Measurements from ENCODE around the gene NNAT. TPM values are rescaled to one million over a fixed set of nuclear protein-coding genes. Genes with fewer than 3 reads are reported as not detected.

NNAT gene
- total RNA-seq, 5 donors from 2014 or later (not counting 1 experiment from before 2014, with no cell fraction given) = 0.20 TPM; not detected in 4

DNA sequence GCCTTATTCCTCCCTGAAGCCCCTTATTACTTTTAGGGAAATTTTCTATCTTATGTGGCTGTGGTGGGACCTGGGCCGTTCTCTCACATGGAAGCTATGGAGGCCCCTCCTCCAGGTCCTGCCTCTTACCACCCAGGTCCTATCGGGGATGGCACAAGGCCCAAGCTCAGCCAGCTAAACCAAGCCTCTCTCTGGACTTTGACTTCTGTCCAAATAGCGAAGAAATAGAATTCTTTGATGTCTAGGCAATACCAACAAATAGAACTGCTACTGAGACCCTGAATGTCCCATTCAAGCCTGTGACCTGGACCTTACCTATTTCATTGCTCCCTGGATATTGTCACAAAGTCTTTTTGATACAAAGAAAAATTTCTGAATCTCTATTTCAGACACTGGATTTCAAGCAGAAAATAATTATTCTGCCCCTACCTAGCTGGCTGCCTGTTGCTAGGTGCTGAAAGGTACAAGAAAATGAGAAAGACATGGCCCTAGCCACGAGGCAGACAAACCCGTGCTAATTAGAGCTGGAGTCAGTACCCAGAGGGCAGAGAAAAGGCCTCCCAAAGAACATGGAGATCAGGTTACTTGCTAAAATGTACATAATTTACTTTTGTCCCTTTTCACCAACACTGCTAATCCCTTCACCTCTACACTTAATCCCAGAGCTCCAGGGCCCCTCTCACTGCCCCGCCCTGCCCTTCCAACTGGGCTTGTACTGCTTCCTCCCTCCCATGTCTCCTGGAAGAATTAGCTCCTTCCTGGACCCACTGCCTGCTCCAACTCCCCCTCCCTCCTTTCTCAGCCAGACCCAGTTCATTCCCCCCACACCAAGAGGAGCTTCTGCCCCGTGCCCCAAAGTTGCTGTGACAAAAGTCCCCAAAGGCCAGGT, 15.5 kb upstream of the NNAT start:
- 96% methylated on average over 6 of the region's 7 CpGs for WGBS (ENCODE audit: insufficient coverage)
- ATAC-seq (replicated peaks in 1 of 4) (no peak), DNase-seq (no peak)
- no peaks in the 10 kb centered on the region for H3K9me3 ChIP-seq
- POLR2A ChIA-PET = no interaction called here
- Mint-ChIP-seq H3K4me1 (peaks cover 0 to 2% (median 1%) of the 10 kb centered on the region in 3 donors), H3K36me3 (peaks cover 5% of the 10 kb centered on the region), H3K27me3 (no peaks in the 10 kb centered on the region), H3K9me3 (no peaks in the 10 kb centered on the region), H3K27ac (no peak overlapping the region), H3K4me3 (no peak overlapping the region)
- H3K4me1 ChIP-seq (ENCODE audit: control insufficient read depth in 1 of 2, extremely low read depth in 1 of 2, insufficient read depth in 2 of 2, low read length in 2 of 2) = no peaks in the 10 kb centered on the region
- peaks cover 0 to 8% of the 10 kb centered on the region in 2 donors for H3K36me3 ChIP-seq (ENCODE audit: control insufficient read depth in 2 of 2, extremely low read depth in 1 of 2, insufficient read depth in 1 of 2, low read length in 1 of 2)
- CTCF ChIA-PET = interaction anchor here in 1 of 2 donors (1.2 kb wide), 1 partner anchor 7 kb away, joined by 3 read pairs; no protein-coding TSS in a partner anchor
- H3K27ac ChIP-seq (ENCODE audit: low read length) = no peak overlapping the region
- no peaks in the 10 kb centered on the region for H3K27me3 ChIP-seq (replicated peaks in 1 of 2; ENCODE audit: control insufficient read depth in 2 of 2, extremely low read depth in 1 of 2, insufficient read depth in 2 of 2, low read length in 1 of 2)
- H3K4me3 ChIP-seq (ENCODE audit: control insufficient read depth in 1 of 2, extremely low read depth in 1 of 2, low read length in 1 of 2) = no peak overlapping the region

- ChIA-PET CTCF (interaction anchor here in 1 of 2 donors (1.2 kb wide), 1 partner anchor 8 kb away, joined by 3 read pairs; no protein-coding TSS in a partner anchor), POLR2A (no interaction called here)
- H3K27ac ChIP-seq (ENCODE audit: low read length) = no peak overlapping the region
- ATAC-seq (replicated peaks in 1 of 4) (no peak), DNase-seq (no peak)
- no peak overlapping the region for H3K4me3 ChIP-seq (ENCODE audit: control insufficient read depth in 1 of 2, extremely low read depth in 1 of 2, low read length in 1 of 2)
- H3K27ac Mint-ChIP-seq = no peak overlapping the region
- no peak overlapping the region for H3K4me3 Mint-ChIP-seq
- WGBS (ENCODE audit: insufficient coverage) = 82% methylated on average over 4 of the region's 4 CpGs
- no peaks in the 10 kb centered on the region for H3K27me3 ChIP-seq (replicated peaks in 1 of 2; ENCODE audit: control insufficient read depth in 2 of 2, extremely low read depth in 1 of 2, insufficient read depth in 2 of 2, low read length in 1 of 2)
- H3K27me3 Mint-ChIP-seq = no peaks in the 10 kb centered on the region
- no peaks in the 10 kb centered on the region for H3K4me1 ChIP-seq (ENCODE audit: control insufficient read depth in 1 of 2, extremely low read depth in 1 of 2, insufficient read depth in 2 of 2, low read length in 2 of 2)
- peaks cover 1 to 3% (median 2%) of the 10 kb centered on the region in 3 donors for H3K4me1 Mint-ChIP-seq
- no peaks in the 10 kb centered on the region for H3K9me3 Mint-ChIP-seq
- H3K36me3 Mint-ChIP-seq = peaks cover 12% of the 10 kb centered on the region
- H3K36me3 ChIP-seq (ENCODE audit: control insufficient read depth in 2 of 2, extremely low read depth in 1 of 2, insufficient read depth in 1 of 2, low read length in 1 of 2) = peaks cover 0 to 16% of the 10 kb centered on the region in 2 donors
- H3K9me3 ChIP-seq = no peaks in the 10 kb centered on the region
Observed at GRCh38 chr20:37506152-37506725, 14.8 kb upstream of the NNAT start.

DNA sequence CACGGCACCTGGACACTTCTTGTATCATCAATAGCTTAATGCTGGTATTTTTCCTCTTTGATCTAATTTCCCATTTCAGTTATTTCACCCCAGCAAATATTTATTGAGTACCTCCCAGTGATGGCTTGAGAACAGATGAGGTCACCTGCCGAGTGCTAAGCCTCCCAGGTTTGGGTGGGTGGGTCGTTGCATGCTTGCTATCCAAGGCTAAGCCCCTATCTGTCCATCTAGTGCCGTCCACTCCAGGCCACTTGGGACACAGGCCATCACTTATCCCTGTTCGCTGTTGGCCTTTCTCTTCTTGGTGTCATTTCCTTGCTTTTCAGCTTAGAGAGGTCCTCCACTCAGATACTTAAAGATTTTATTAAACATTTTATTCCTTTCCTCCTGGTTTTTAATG, 10.8 kb upstream of the NNAT start:
- Mint-ChIP-seq H3K36me3 (peaks cover 32% of the 10 kb centered on the region), H3K27me3 (no peaks in the 10 kb centered on the region), H3K4me1 (peaks cover 6 to 20% (median 7%) of the 10 kb centered on the region in 3 donors), H3K27ac (no peak overlapping the region), H3K9me3 (no peaks in the 10 kb centered on the region), H3K4me3 (no peak overlapping the region)
- no peaks in the 10 kb centered on the region for H3K27me3 ChIP-seq (replicated peaks in 1 of 2; ENCODE audit: control insufficient read depth in 2 of 2, extremely low read depth in 1 of 2, insufficient read depth in 2 of 2, low read length in 1 of 2)
- DNase-seq = no peak
- 100% methylated on average over 2 of the region's 5 CpGs for WGBS (ENCODE audit: insufficient coverage)
- H3K36me3 ChIP-seq (ENCODE audit: control insufficient read depth in 2 of 2, extremely low read depth in 1 of 2, insufficient read depth in 1 of 2, low read length in 1 of 2) = peaks cover 0 to 37% of the 10 kb centered on the region in 2 donors
- no peak overlapping the region for H3K4me3 ChIP-seq (ENCODE audit: control insufficient read depth in 1 of 2, extremely low read depth in 1 of 2, low read length in 1 of 2)
- no peaks in the 10 kb centered on the region for H3K9me3 ChIP-seq
- H3K27ac ChIP-seq (ENCODE audit: low read length) = no peak overlapping the region
- no peak for ATAC-seq (replicated peaks in 1 of 4)
- CTCF ChIA-PET = no interaction called here
- POLR2A ChIA-PET = no interaction called here
- H3K4me1 ChIP-seq (ENCODE audit: control insufficient read depth in 1 of 2, extremely low read depth in 1 of 2, insufficient read depth in 2 of 2, low read length in 2 of 2) = no peaks in the 10 kb centered on the region

DNA sequence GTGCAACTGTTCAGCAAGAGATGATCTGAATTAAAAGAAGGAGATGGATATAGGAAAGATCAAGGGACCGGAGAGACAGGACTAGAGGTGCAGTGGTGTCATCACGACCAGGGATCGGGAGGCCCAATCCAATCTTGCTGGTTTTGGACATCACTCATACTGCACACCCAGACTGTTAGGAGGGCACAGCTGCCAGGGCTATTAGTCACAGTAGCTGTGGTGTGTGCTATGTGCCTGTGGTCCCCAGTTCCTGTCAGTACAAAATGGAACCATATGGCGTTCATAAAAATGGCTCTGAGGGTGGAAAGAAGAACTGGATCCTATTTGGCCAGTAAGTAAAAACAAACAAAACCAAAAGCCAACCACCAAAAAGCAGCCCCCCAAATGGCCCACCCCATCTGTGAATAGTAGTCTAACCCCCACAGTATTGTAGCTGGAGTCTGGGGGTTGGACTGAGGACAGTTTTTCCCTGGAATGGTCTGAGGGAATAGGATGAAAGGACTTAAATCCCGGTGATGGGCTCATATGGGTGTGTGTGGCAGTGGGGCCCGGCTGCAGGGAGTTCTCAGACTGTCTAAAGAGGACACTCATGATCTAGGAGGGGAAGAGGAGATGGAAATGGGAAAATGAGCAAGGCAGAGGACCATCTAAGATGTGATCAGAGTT, 9.3 kb upstream of the NNAT start:
- Mint-ChIP-seq H3K36me3 (peaks cover 36% of the 10 kb centered on the region), H3K27me3 (no peaks in the 10 kb centered on the region), H3K4me3 (no peak overlapping the region), H3K4me1 (peaks cover 10 to 20% (median 11%) of the 10 kb centered on the region in 3 donors), H3K27ac (no peak overlapping the region), H3K9me3 (no peaks in the 10 kb centered on the region)
- 83% methylated on average over 2 of the region's 6 CpGs for WGBS (ENCODE audit: insufficient coverage)
- Histone ChIP-seq H3K4me3 (ENCODE audit: control insufficient read depth in 1 of 2, extremely low read depth in 1 of 2, low read length in 1 of 2) (no peak overlapping the region), H3K27ac (ENCODE audit: low read length) (no peak overlapping the region), H3K36me3 (ENCODE audit: control insufficient read depth in 2 of 2, extremely low read depth in 1 of 2, insufficient read depth in 1 of 2, low read length in 1 of 2) (peaks cover 0 to 43% of the 10 kb centered on the region in 2 donors), H3K9me3 (no peaks in the 10 kb centered on the region), H3K27me3 (replicated peaks in 1 of 2; ENCODE audit: control insufficient read depth in 2 of 2, extremely low read depth in 1 of 2, insufficient read depth in 2 of 2, low read length in 1 of 2) (no peaks in the 10 kb centered on the region), H3K4me1 (ENCODE audit: control insufficient read depth in 1 of 2, extremely low read depth in 1 of 2, insufficient read depth in 2 of 2, low read length in 2 of 2) (no peaks in the 10 kb centered on the region)
- ChIA-PET POLR2A (no interaction called here), CTCF (interaction anchor here in 1 of 2 donors (0.6 kb wide), 1 partner anchor 16 kb away, joined by 7 read pairs; no protein-coding TSS in a partner anchor)
- DNase-seq (no peak), ATAC-seq (replicated peaks in 1 of 4) (no peak)

DNA sequence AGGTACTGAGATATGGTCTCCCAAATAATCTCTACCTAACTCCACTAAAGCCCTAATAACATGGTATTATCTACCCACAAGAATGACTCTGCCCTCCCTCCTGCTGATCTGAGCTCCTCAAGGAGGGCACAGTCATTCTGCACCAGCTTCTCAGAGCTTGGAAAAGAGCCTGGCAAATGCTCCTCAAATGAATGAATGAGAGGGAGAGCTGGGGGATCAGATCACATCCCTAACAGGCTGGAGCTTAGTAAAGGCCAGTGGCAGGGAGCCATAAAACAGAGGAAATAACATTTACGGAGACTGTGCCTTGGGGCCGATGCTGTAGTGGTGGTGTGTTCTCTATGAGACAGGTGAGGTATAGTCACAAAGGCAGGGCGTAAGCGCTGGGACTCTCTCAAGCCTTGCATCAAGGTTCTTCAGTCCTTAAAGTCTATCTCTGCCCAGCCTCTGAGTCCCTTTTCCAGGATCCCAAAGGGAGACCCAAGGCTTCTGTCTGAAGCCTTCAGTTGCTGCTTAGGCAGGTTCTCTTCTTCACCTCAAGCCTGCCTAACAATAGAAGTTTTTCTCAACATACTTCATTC, 7.2 kb upstream of the NNAT start:
- H3K9me3 Mint-ChIP-seq = no peaks in the 10 kb centered on the region
- no peak overlapping the region for H3K27ac ChIP-seq (ENCODE audit: low read length)
- no peak overlapping the region for H3K27ac Mint-ChIP-seq
- H3K36me3 ChIP-seq (ENCODE audit: control insufficient read depth in 2 of 2, extremely low read depth in 1 of 2, insufficient read depth in 1 of 2, low read length in 1 of 2) = peaks cover 4 to 57% of the 10 kb centered on the region in 2 donors
- no peaks in the 10 kb centered on the region for H3K27me3 ChIP-seq (replicated peaks in 1 of 2; ENCODE audit: control insufficient read depth in 2 of 2, extremely low read depth in 1 of 2, insufficient read depth in 2 of 2, low read length in 1 of 2)
- ATAC-seq (replicated peaks in 1 of 4) (no peak), DNase-seq (no peak)
- no peak overlapping the region for H3K4me3 Mint-ChIP-seq
- ChIA-PET CTCF (no interaction called here), POLR2A (no interaction called here)
- no peaks in the 10 kb centered on the region for H3K9me3 ChIP-seq
- H3K27me3 Mint-ChIP-seq = no peaks in the 10 kb centered on the region
- H3K4me3 ChIP-seq (ENCODE audit: control insufficient read depth in 1 of 2, extremely low read depth in 1 of 2, low read length in 1 of 2) = no peak overlapping the region
- no peaks in the 10 kb centered on the region for H3K4me1 ChIP-seq (ENCODE audit: control insufficient read depth in 1 of 2, extremely low read depth in 1 of 2, insufficient read depth in 2 of 2, low read length in 2 of 2)
- H3K4me1 Mint-ChIP-seq = peaks cover 22 to 33% (median 26%) of the 10 kb centered on the region in 3 donors
- 100% methylated on average over 1 of the region's 4 CpGs for WGBS (ENCODE audit: insufficient coverage)
- peaks cover 51% of the 10 kb centered on the region for H3K36me3 Mint-ChIP-seq

DNA sequence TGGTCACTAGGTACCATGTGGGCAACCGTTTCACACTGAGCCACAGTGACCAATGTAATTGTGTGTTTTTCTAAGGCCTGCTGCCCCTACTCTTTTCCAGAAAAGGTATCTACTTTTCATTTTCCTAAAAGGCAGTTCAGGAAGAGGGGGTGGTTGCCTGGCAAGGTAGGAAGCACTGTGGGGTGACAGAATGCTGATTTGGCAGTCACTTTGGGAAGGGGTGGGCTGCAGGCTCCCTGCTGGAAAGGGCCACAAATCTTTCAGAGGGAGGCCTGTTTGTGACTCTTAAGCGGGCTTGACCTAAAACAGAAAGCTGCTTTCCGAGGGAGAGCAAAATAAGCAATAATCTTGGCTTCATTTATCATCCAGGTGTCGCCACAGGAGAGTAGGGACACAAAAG, 5.2 kb upstream of the NNAT start:
- Histone ChIP-seq H3K27ac (ENCODE audit: low read length) (no peak overlapping the region), H3K4me1 (ENCODE audit: control insufficient read depth in 1 of 2, extremely low read depth in 1 of 2, insufficient read depth in 2 of 2, low read length in 2 of 2) (peaks cover 0 to 4% of the 10 kb centered on the region in 2 experiments), H3K4me3 (ENCODE audit: control insufficient read depth in 1 of 2, extremely low read depth in 1 of 2, low read length in 1 of 2) (no peak overlapping the region), H3K9me3 (no peaks in the 10 kb centered on the region), H3K36me3 (ENCODE audit: control insufficient read depth in 2 of 2, extremely low read depth in 1 of 2, insufficient read depth in 1 of 2, low read length in 1 of 2) (peaks cover 7 to 51% of the 10 kb centered on the region in 2 donors), H3K27me3 (replicated peaks in 1 of 2; ENCODE audit: control insufficient read depth in 2 of 2, extremely low read depth in 1 of 2, insufficient read depth in 2 of 2, low read length in 1 of 2) (no peaks in the 10 kb centered on the region)
- Mint-ChIP-seq H3K36me3 (peaks cover 51% of the 10 kb centered on the region), H3K9me3 (no peaks in the 10 kb centered on the region), H3K27ac (no peak overlapping the region), H3K4me3 (no peak overlapping the region), H3K27me3 (no peaks in the 10 kb centered on the region), H3K4me1 (peaks cover 33 to 40% (median 39%) of the 10 kb centered on the region in 3 donors)
- CTCF ChIA-PET = no interaction called here
- WGBS (ENCODE audit: insufficient coverage) = 93% methylated on average over 2 of the region's 4 CpGs
- ATAC-seq (replicated peaks in 1 of 4) = no peak
- DNase-seq = no peak
- POLR2A ChIA-PET = no interaction called here
